GM18508 (cell line): ENCODE data around the gene PBRM1.

Experiments
- ATAC-seq: cut with Tn5 transposase; IDR thresholded peaks from one replicate; pipeline ENCODE4 v1.9.1; 2021; ENCODE audit warnings: moderate number of reproducible peaks; ENCODE audit not compliant: insufficient read depth, unreplicated experiment

Gene PBRM1

GRCh38 chr3:52539010-52539653 is 146.6 kb downstream of the PBRM1 start:
- ATAC-seq, result no peak

GRCh38 chr3:52537726-52538421 is 147.8 kb downstream of the PBRM1 start:
- no peak for ATAC-seq

- ATAC-seq, result no peak
Observed at GRCh38 chr3:52537165-52537620, 148.5 kb downstream of the PBRM1 start.

GRCh38 chr3:52536369-52537164 is 149.1 kb downstream of the PBRM1 start, which contains the start of gene UQCC5:
Gene UQCC5, plus strand, starts transcription at chr3:52536605. Its CDS starts 151 bp downstream, at chr3:52536756.
- ATAC-seq, result peak; percentile 77

GRCh38 chr3:52536112-52536368 is 149.7 kb downstream of the PBRM1 start:
- no peak for ATAC-seq

GRCh38 chr3:52535411-52536111 is 150.2 kb downstream of the PBRM1 start:
- ATAC-seq, result no peak

- ATAC-seq, result no peak
Observed at GRCh38 chr3:52534281-52535183, 151.2 kb downstream of the PBRM1 start.

DNA sequence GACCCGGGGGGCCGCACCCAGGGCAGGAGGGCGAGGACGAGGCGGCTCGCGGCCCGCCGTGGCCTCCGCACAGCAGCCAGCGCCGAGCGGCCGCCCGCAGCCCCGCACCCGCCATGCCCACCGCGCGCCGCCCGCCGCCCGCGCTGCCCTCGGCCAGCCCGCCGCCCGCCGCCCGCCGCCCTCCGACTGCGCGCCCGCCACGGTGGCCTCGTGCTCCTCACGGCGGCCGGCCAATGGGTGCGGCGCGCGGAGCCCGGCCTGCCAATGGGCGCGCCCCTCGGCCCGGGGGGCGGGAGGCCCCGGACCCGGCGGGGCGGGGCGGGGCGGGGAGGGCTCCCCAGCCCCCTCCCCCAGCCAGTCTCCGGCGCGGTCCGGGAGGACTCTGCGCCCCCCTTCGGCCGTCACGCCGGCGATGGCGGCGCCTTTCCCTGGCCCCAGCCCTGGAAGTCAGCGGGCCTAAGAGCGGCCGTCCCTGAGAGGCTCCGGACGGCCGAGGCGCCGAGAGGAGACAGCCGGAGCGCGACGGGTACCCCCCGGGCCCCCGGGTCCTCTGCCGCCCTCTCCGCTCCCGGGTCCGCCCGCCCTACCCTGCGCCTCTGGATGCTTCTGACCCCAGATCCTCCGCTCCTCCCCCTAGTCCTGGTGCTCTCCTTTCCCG is 152.0 kb downstream of the PBRM1 start, which contains the start of gene NT5DC2:
Gene NT5DC2, minus strand, starts transcription at position 235 of the 658 bp plus-strand sequence. Its CDS starts 120 bp downstream, at position 115.
- no peak for ATAC-seq

- no peak for ATAC-seq
Observed at GRCh38 chr3:52532838-52533622, 152.7 kb downstream of the PBRM1 start.

GRCh38 chr3:52532517-52532837 is 153.2 kb downstream of the PBRM1 start:
- ATAC-seq, result no peak

DNA sequence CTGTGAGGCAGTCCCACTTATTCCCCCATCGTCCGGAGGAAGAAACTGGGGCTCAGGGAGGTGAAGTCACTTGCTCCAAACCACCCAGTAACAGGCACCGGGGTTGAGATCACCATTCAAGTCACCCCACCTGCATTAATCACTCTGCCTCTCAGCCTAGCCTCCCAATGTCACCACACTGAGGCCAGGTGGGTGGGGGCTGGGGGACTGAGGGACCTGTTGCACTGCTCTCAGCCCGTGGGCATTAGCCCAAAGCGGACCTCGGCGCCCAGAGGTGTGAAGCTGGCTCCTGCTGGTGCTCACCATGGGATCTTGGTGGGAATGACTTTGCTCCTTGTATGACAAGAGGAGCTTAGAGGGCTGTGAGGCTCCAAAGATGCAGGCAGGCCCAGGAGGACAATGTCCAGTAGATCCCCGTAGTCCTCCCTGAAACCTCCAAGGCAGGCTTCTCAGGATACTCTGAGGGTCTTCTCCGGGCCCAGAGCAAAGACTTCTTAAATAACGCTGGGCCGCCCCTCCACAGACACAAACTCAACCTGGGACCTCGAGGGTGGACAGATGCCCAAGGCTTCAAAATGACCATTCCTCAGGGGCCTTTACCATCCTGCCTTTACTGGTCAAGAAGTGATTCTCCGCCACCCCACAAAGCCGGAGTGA is 153.7 kb downstream of the PBRM1 start:
- ATAC-seq, result no peak

GRCh38 chr3:52530918-52531826 is 154.5 kb downstream of the PBRM1 start:
- no peak for ATAC-seq

- ATAC-seq, result no peak
Observed at GRCh38 chr3:52529376-52530333, 156.1 kb downstream of the PBRM1 start.

DNA sequence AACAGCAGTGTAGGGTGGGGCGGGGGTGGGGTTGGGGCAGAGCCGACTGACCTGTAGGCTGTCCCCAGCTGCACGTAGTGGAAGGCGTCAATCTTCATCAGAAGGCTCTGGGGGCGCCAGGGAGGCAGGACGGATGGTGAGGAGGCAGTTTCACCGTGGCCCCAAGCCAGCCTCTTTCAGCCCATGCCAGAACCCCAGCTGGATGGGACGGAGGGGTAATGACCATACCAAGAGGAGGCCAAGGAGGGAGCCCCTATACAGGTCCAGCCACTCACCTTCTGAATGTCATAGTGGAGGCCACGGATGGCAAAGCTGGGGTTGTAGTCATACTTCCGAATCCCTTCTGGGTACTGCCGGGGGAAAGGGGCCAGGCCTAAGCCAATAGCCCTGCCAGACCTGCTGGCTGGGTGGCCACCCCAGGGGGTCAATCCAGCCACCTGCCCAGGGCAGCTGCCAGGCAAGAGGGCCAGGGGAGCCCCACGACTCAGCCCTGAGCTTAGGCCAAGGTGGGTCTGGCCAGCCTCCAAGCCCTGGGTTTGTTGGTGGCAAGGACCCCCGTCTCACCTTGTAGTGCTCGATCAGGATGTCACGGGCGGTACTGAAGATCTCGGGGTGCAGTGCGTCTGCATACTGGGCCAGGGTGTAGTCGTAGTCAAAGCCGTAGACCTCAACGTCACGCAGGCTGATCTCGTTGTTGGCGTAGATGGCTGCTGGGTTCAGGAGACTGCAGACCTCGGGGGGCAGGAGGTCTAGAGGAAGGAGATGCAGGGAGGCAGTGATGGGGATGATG is 156.9 kb downstream of the PBRM1 start:
- no peak for ATAC-seq
